BE2C (cell line): ENCODE data around the gene TNFRSF19.

Source experiments
- DNase-seq: peaks from one replicate; pipeline ENCODE4 v3.0.0-alpha.2; 2020
- H3K27me3 ChIP-seq: fragments of 250-450 bp; sonication (Bioruptor Pico); 2 replicates; pipeline ENCODE4 v1.5.1; 2020; ENCODE audit warnings: mild to moderate bottlenecking
- H3K36me3 ChIP-seq: fragments of 250-450 bp; sonication (Bioruptor Pico); 2 replicates; pipeline ENCODE4 v1.5.1; 2020; ENCODE audit warnings: mild to moderate bottlenecking
- H3K4me1 ChIP-seq: fragments of 250-450 bp; sonication (Bioruptor Pico); 2 replicates; pipeline ENCODE4 v1.5.1; 2020
- H3K4me3 ChIP-seq: 2 replicates; pipeline ENCODE4 v1.5.1; 2011; ENCODE audit warnings: low read depth, low read length
- H3K9me3 ChIP-seq: fragments of 250-450 bp; sonication (Bioruptor Pico); 2 replicates; pipeline ENCODE4 v1.5.1; 2020
- CTCF ChIP-seq: IDR thresholded peaks from 2 replicates; pipeline ENCODE4 v1.5.1; 2012; ENCODE audit warnings: mild to moderate bottlenecking, low read depth, low read length

TNFRSF19 gene

GRCh38 chr13:23644126-23644419 lies 73.9 kb downstream of the TNFRSF19 start:
- Histone ChIP-seq H3K4me3 (no peak overlapping the region), H3K36me3 (no peaks in the 10 kb centered on the region), H3K27me3 (no peaks in the 10 kb centered on the region), H3K4me1 (peaks cover 5% of the 10 kb centered on the region; the same call in 1 of the 2 replicates), H3K9me3 (no peaks in the 10 kb centered on the region)
- no peak for TF ChIP-seq CTCF
- no peak for DNase-seq

- H3K27me3 ChIP-seq = no peaks in the 10 kb centered on the region
- peaks cover 5% of the 10 kb centered on the region; the same call in 1 of the 2 replicates for H3K4me1 ChIP-seq
- no peaks in the 10 kb centered on the region for H3K36me3 ChIP-seq
- no peak for TF ChIP-seq CTCF
- DNase-seq = no peak
- H3K4me3 ChIP-seq = no peak overlapping the region
- no peaks in the 10 kb centered on the region for H3K9me3 ChIP-seq
Measured at GRCh38 chr13:23644527-23645138, 74.4 kb downstream of the TNFRSF19 start.

- no peak for DNase-seq
- no peak for TF ChIP-seq CTCF
- no peaks in the 10 kb centered on the region for H3K9me3 ChIP-seq
- H3K27me3 ChIP-seq = no peaks in the 10 kb centered on the region
- H3K36me3 ChIP-seq = no peaks in the 10 kb centered on the region
- H3K4me1 ChIP-seq = peaks cover 5% of the 10 kb centered on the region; the same call in 1 of the 2 replicates
- no peak overlapping the region for H3K4me3 ChIP-seq
Measured at GRCh38 chr13:23645851-23646250, 75.6 kb downstream of the TNFRSF19 start.

GRCh38 chr13:23651439-23651838 lies 81.2 kb downstream of the TNFRSF19 start:
- no peak for TF ChIP-seq CTCF
- Histone ChIP-seq H3K36me3 (no peaks in the 10 kb centered on the region), H3K9me3 (no peaks in the 10 kb centered on the region), H3K4me3 (no peak overlapping the region), H3K27me3 (no peaks in the 10 kb centered on the region), H3K4me1 (peaks cover under 1% of the 10 kb centered on the region; the same call in 1 of the 2 replicates)
- no peak for DNase-seq

GRCh38 chr13:23651887-23652286 lies 81.7 kb downstream of the TNFRSF19 start:
- Histone ChIP-seq H3K4me3 (no peak overlapping the region), H3K4me1 (peaks cover 4% of the 10 kb centered on the region), H3K36me3 (no peaks in the 10 kb centered on the region), H3K9me3 (no peaks in the 10 kb centered on the region), H3K27me3 (no peaks in the 10 kb centered on the region)
- no peak for DNase-seq
- TF ChIP-seq CTCF = no peak

GRCh38 chr13:23652909-23653726 lies 82.9 kb downstream of the TNFRSF19 start:
- no peaks in the 10 kb centered on the region for H3K36me3 ChIP-seq
- no peak for DNase-seq
- TF ChIP-seq CTCF = no peak

More at GRCh38 chr13:23652909-23653726, 82.9 kb downstream of the TNFRSF19 start:
- no peaks in the 10 kb centered on the region for H3K9me3 ChIP-seq
- H3K4me3 ChIP-seq = no peak overlapping the region
- no peaks in the 10 kb centered on the region for H3K27me3 ChIP-seq
- H3K4me1 ChIP-seq = peaks cover 4% of the 10 kb centered on the region
